Measurements from ENCODE around the gene BSDC1.
A peak's percentile ranks its signal among the peaks of the same experiment; 100 is the strongest.
"Not testable (repeated sequence)": the region's sequence is repeated elsewhere in the genome, so short reads cannot be mapped to it uniquely, and the experiment has no call there.

BSDC1 gene

GRCh38 chr1:32362474-32363313 is 31.5 kb downstream of the BSDC1 start, which contains the start of the genes FAM229A and TSSK3:
Gene FAM229A, minus strand, starts transcription at chr1:32362485. Its CDS starts 394 bp downstream, at chr1:32362091.
Gene TSSK3, plus strand, starts transcription at chr1:32362539. Its CDS starts 163 bp downstream, at chr1:32362702.
- in situ Hi-C loops (cut with HindIII; ENCODE audit: low pct_ligation_motif_present, low pct_unique_long_range_greater_than_20kb, low sequenced_read_pairs) = no loop called here
- no peak for DNase-seq

GRCh38 chr1:32361674-32362473 is 32.4 kb downstream of the BSDC1 start:
- in situ Hi-C loops (cut with HindIII; ENCODE audit: low pct_ligation_motif_present, low pct_unique_long_range_greater_than_20kb, low sequenced_read_pairs) = no loop called here

GRCh38 chr1:32361308-32361673 is 33.0 kb downstream of the BSDC1 start:
- in situ Hi-C loops (cut with HindIII; ENCODE audit: low pct_ligation_motif_present, low pct_unique_long_range_greater_than_20kb, low sequenced_read_pairs) = no loop called here
- DNase-seq = no peak

More at GRCh38 chr1:32361674-32362473, 32.4 kb downstream of the BSDC1 start:
- peak; percentile 30 for DNase-seq

GRCh38 chr1:32358435-32358834 is 35.8 kb downstream of the BSDC1 start:
- no peak for DNase-seq
- in situ Hi-C loops (cut with HindIII; ENCODE audit: low pct_ligation_motif_present, low pct_unique_long_range_greater_than_20kb, low sequenced_read_pairs) = no loop called here

- in situ Hi-C loops (cut with HindIII; ENCODE audit: low pct_ligation_motif_present, low pct_unique_long_range_greater_than_20kb, low sequenced_read_pairs) = no loop called here
These were observed 36.6 kb downstream of the BSDC1 start for GRCh38 chr1:32357614-32358013.

GRCh38 chr1:32356478-32356877 is 37.8 kb downstream of the BSDC1 start:
- in situ Hi-C loops (cut with HindIII; ENCODE audit: low pct_ligation_motif_present, low pct_unique_long_range_greater_than_20kb, low sequenced_read_pairs) = no loop called here
- no peak for DNase-seq

More at GRCh38 chr1:32357614-32358013, 36.6 kb downstream of the BSDC1 start:
- no peak for DNase-seq

- in situ Hi-C loops (cut with HindIII; ENCODE audit: low pct_ligation_motif_present, low pct_unique_long_range_greater_than_20kb, low sequenced_read_pairs); DNase-seq: not testable (repeated sequence)
These were observed 38.5 kb downstream of the BSDC1 start for GRCh38 chr1:32355778-32356177.

GRCh38 chr1:32353886-32354570 is 40.2 kb downstream of the BSDC1 start:
- in situ Hi-C loops (cut with HindIII; ENCODE audit: low pct_ligation_motif_present, low pct_unique_long_range_greater_than_20kb, low sequenced_read_pairs) = no loop called here

GRCh38 chr1:32353431-32353830 is 40.8 kb downstream of the BSDC1 start:
- in situ Hi-C loops (cut with HindIII; ENCODE audit: low pct_ligation_motif_present, low pct_unique_long_range_greater_than_20kb, low sequenced_read_pairs) = no loop called here
- DNase-seq = no peak

More at GRCh38 chr1:32353886-32354570, 40.2 kb downstream of the BSDC1 start:
- no peak for DNase-seq

GRCh38 chr1:32352831-32353383 is 41.3 kb downstream of the BSDC1 start:
- in situ Hi-C loops (cut with HindIII; ENCODE audit: low pct_ligation_motif_present, low pct_unique_long_range_greater_than_20kb, low sequenced_read_pairs) = no loop called here
- no peak for DNase-seq

- in situ Hi-C loops (cut with HindIII; ENCODE audit: low pct_ligation_motif_present, low pct_unique_long_range_greater_than_20kb, low sequenced_read_pairs) = no loop called here
- DNase-seq = no peak
These were observed 41.9 kb downstream of the BSDC1 start for GRCh38 chr1:32352239-32352745.

GRCh38 chr1:32351399-32352238 is 42.6 kb downstream of the BSDC1 start:
- in situ Hi-C loops (cut with HindIII; ENCODE audit: low pct_ligation_motif_present, low pct_unique_long_range_greater_than_20kb, low sequenced_read_pairs) = no loop called here
- peak; percentile 90 for DNase-seq

- in situ Hi-C loops (cut with HindIII; ENCODE audit: low pct_ligation_motif_present, low pct_unique_long_range_greater_than_20kb, low sequenced_read_pairs) = no loop called here
- DNase-seq = no peak
These were observed 43.3 kb downstream of the BSDC1 start for GRCh38 chr1:32350785-32351398.

- in situ Hi-C loops (cut with HindIII; ENCODE audit: low pct_ligation_motif_present, low pct_unique_long_range_greater_than_20kb, low sequenced_read_pairs) = no loop called here
- DNase-seq = no peak
These were observed 45.0 kb downstream of the BSDC1 start for GRCh38 chr1:32349211-32349708.

GRCh38 chr1:32346532-32347157 is 47.6 kb downstream of the BSDC1 start:
- in situ Hi-C loops (cut with HindIII; ENCODE audit: low pct_ligation_motif_present, low pct_unique_long_range_greater_than_20kb, low sequenced_read_pairs) = no loop called here
- DNase-seq = no peak

GRCh38 chr1:32345289-32345827 is 48.9 kb downstream of the BSDC1 start:
- in situ Hi-C loops (cut with HindIII; ENCODE audit: low pct_ligation_motif_present, low pct_unique_long_range_greater_than_20kb, low sequenced_read_pairs) = no loop called here
- DNase-seq = no peak

All from ACHN (cell line).